GM18508 (cell line): ENCODE measurements around the gene DPPA5.
A peak's percentile ranks its signal among the peaks of the same experiment; 100 is the strongest.
"Not testable (repeated sequence)": the region's sequence is repeated elsewhere in the genome, so short reads cannot be mapped to it uniquely, and the experiment has no call there.

Source experiments
- ATAC-seq: cut with Tn5 transposase; IDR thresholded peaks from one replicate; pipeline ENCODE4 v1.9.1; 2021; ENCODE audit warnings: moderate number of reproducible peaks; ENCODE audit not compliant: insufficient read depth, unreplicated experiment

DPPA5 gene

DNA sequence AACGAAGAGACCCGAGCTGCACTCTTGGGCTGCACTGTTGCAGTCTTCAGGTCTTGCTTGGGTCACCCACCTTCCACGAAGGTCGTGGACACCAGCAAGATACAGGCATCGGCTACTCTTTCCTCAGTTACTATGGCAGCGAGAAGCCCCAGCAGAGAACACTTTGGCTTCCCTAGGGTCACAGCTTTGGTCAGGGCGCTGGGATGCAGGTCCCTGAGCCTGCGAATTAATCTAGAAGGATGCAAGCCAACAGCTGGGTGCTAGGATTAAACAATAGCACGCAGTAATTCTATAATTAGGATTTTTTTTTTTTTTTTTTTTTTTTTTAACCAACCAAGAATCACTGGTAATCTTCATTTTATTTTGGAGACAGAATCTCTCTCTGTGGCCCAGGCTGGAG is 10.5 kb upstream of the DPPA5 start:
- ATAC-seq: no peak

GRCh38 chr6:73364121-73364520 is 10.0 kb upstream of the DPPA5 start:
- ATAC-seq: no peak

DNA sequence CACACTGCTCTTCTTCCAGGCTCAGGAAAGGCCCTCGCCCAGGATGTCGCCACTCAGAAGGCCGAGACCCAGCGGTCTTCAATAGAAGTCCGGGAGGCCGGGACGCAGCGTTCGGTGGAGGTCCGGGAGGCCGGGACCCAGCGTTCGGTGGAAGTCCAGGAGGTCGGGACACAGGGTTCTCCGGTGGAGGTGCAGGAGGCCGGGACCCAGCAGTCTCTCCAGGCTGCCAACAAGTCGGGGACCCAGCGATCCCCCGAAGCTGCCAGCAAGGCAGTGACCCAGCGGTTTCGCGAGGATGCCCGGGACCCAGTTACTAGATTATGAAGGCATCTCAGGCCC is 9.4 kb upstream of the DPPA5 start:
- no peak for ATAC-seq

GRCh38 chr6:73362869-73363536 is 8.9 kb upstream of the DPPA5 start:
- ATAC-seq: no peak

- no peak for ATAC-seq
Observed at GRCh38 chr6:73362358-73362757, 8.3 kb upstream of the DPPA5 start, which contains the start of gene KHDC3L. TSS of gene KHDC3L (plus strand) at chr6:73362658. CDS start at chr6:73362730, 72 bp downstream.

GRCh38 chr6:73349311-73349710 is 4.8 kb downstream of the DPPA5 start:
- ATAC-seq: no peak

- no peak for ATAC-seq
Observed at GRCh38 chr6:73348550-73349204, 5.4 kb downstream of the DPPA5 start.

GRCh38 chr6:73343164-73343563 is 10.9 kb downstream of the DPPA5 start:
- ATAC-seq: no peak

GRCh38 chr6:73342174-73342573 is 11.9 kb downstream of the DPPA5 start:
- ATAC-seq: no peak

GRCh38 chr6:73341335-73341734 is 12.7 kb downstream of the DPPA5 start:
- no peak for ATAC-seq

GRCh38 chr6:73340048-73340447 is 14.0 kb downstream of the DPPA5 start:
- ATAC-seq: no peak

DNA sequence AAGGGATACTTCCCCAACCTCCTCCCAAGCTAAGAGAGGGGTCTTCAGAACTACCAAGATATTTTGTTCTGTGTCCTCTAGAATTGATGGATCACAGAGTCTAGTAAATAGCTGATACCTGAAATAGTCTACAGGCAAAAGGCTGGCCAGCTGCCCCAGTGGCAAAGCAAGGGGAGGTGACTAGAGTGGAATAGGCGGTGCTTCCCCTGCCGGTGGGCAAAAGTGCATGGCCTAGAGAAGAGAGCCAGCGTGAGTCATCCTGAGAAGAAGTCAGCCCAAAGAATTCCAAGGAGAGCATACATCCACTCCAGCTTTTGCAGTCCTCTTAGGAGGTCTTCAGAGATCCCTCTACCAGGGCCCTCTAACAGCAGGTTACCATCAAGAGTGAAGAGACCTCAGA is 14.7 kb downstream of the DPPA5 start:
- ATAC-seq: no peak

DNA sequence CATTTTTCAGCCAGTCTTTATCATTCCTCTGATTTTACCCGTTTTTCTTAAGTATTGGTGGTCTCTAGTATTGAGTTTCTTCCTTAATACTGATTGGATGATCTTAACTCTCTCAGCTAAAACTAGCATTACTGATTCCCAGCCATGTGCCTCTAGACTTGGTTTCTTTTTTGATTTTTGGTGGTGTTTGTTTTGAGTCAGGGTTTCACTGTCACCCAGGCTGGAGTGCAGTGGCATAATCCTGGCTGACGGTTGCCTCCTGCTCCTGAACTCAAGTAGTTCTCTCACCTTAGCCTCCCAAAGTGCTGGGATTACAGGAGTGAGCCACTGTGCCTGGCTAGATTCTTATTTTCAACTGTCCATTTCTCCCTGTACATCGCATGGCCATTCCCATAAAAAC is 24.9 kb downstream of the DPPA5 start:
- ATAC-seq: peak; percentile 79

- ATAC-seq: no peak
Observed at GRCh38 chr6:73328790-73329189, 25.3 kb downstream of the DPPA5 start.

GRCh38 chr6:73325656-73326055 is 28.4 kb downstream of the DPPA5 start:
- ATAC-seq: no peak

GRCh38 chr6:73323323-73323722 is 30.8 kb downstream of the DPPA5 start:
- no peak for ATAC-seq

GRCh38 chr6:73314577-73315492 is 39.2 kb downstream of the DPPA5 start:
- ATAC-seq: no peak

DNA sequence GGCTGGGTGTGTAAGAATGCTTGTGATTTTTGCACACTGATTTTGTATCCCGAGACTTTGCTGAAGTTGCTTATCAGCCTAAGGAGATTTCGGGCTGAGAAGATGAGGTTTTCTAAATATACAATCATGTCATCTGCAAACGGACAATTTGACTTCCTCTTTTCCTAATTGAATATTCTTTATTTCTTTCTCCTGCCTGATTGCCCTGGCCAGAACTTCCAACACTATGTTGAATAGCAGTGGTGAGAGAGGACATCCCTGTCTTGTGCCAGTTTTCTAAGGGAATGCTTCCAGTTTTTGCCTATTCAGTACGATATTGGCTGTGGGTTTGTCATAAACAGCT is 43.6 kb downstream of the DPPA5 start:
- not testable (repeated sequence) for ATAC-seq

GRCh38 chr6:73309785-73310502 is 44.1 kb downstream of the DPPA5 start:
- peak; percentile 95 for ATAC-seq

DNA sequence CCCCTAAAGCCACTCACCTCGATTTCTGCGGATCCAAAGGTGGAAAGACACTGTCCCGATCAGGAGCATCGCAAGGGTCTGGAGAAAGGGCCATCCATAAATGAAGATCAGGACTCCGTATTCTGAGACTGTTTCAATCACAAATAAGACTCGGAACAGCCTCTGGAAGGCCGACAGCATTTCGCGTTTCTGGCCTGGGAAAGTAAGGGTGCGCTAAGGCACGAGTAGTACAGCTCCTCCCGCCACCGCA is 44.6 kb downstream of the DPPA5 start:
- ATAC-seq: peak; percentile 23
